ENCODE measurements around the gene MBP.

DNA sequence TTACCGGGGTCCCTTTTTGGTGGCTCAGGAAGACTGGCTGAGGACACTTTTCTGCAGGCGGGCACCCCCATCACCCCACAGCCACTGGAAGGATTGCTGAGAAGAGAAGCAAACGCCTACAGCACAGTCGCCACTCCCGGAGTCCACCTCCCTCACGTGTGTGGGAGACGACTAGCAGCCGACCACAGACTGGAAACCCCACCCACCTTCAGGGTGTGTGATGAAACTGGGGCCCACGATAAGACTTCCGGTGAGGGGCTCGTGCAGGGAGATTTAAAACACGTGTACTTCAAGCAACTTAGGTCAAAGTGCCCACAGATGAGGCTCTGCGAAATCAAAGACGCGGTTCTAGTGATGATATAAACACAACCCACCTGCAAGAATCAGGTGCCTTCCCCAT lies 26.3 kb downstream of the MBP start:
- TF ChIP-seq FOS (IDR thresholded peaks at IDR 0.05; ENCODE audit: borderline replicate concordance, insufficient read depth, low read length) = no peak
- no peak for TF ChIP-seq POLR2A (IDR thresholded peaks at IDR 0.05; ENCODE audit: low read depth, low read length)
- no peak for TF ChIP-seq CTCF (IDR thresholded peaks at IDR 0.05; ENCODE audit: extremely low read depth in 1 of 2, insufficient read depth in 1 of 2, low read depth in 1 of 2, low read length in 2 of 2)

Measured in endothelial cell of umbilical vein (primary cell).